Smooth muscle cell of the brain vasculature (primary cell): ENCODE data around the gene SF3B1.
"Not testable (repeated sequence)": the region's sequence is repeated elsewhere in the genome, so short reads cannot be mapped to it uniquely, and the experiment has no call there.

Source experiments
- DNase-seq: peaks from one replicate; pipeline ENCODE4 v3.0.0-alpha.2; 2012; ENCODE audit warnings: low read depth, low spot score

Gene SF3B1

GRCh38 chr2:197379918-197380309 lies 54.9 kb downstream of the SF3B1 start:
- not testable (repeated sequence) for DNase-seq

- DNase-seq = not testable (repeated sequence)
These were observed 55.4 kb downstream of the SF3B1 start for GRCh38 chr2:197379308-197379917.

GRCh38 chr2:197378494-197379307 lies 56.1 kb downstream of the SF3B1 start:
- DNase-seq = peak; percentile 17

GRCh38 chr2:197378086-197378485 lies 56.7 kb downstream of the SF3B1 start:
- no peak for DNase-seq

GRCh38 chr2:197377670-197378069 lies 57.2 kb downstream of the SF3B1 start:
- DNase-seq = no peak

GRCh38 chr2:197372592-197372991 lies 62.2 kb downstream of the SF3B1 start:
- no peak for DNase-seq

GRCh38 chr2:197370664-197371063 lies 64.2 kb downstream of the SF3B1 start:
- not testable (repeated sequence) for DNase-seq

- no peak for DNase-seq
These were observed 64.9 kb downstream of the SF3B1 start for GRCh38 chr2:197369933-197370320.

- no peak for DNase-seq
These were observed 65.4 kb downstream of the SF3B1 start for GRCh38 chr2:197369228-197369932.

GRCh38 chr2:197368412-197368811 lies 66.4 kb downstream of the SF3B1 start:
- DNase-seq = no peak

- DNase-seq = no peak
These were observed 70.8 kb downstream of the SF3B1 start for GRCh38 chr2:197363998-197364397.

- no peak for DNase-seq
These were observed 74.1 kb downstream of the SF3B1 start for GRCh38 chr2:197360744-197361156.

GRCh38 chr2:197359859-197360258 lies 75.0 kb downstream of the SF3B1 start:
- no peak for DNase-seq

GRCh38 chr2:197358931-197359330 lies 75.9 kb downstream of the SF3B1 start:
- DNase-seq = no peak

GRCh38 chr2:197357986-197358385 lies 76.8 kb downstream of the SF3B1 start:
- DNase-seq = no peak

- no peak for DNase-seq
These were observed 78.7 kb downstream of the SF3B1 start for GRCh38 chr2:197356136-197356535.

GRCh38 chr2:197354169-197354558 lies 80.7 kb downstream of the SF3B1 start:
- no peak for DNase-seq

GRCh38 chr2:197353393-197354168 lies 81.2 kb downstream of the SF3B1 start:
- no peak for DNase-seq

GRCh38 chr2:197349699-197350098 lies 85.1 kb downstream of the SF3B1 start:
- DNase-seq = no peak

GRCh38 chr2:197348721-197349360 lies 86.0 kb downstream of the SF3B1 start:
- no peak for DNase-seq

GRCh38 chr2:197345846-197346370 lies 88.9 kb downstream of the SF3B1 start:
- no peak for DNase-seq
